Smooth muscle cell (in vitro differentiated cells): ENCODE results near the gene KCNMA1. TPM values are rescaled to one million over a fixed set of nuclear protein-coding genes. Genes with fewer than 3 reads are reported as not detected.

ENCODE experiments used
- DNase-seq: peaks from one replicate; lab custom pipeline; 2025; ENCODE audit not compliant: unreplicated experiment; lab: John Stamatoyannopoulos, UW
- H2AFZ ChIP-seq: fragments of 200-600 bp; sonication (generic); 2 replicates; pipeline ENCODE4 v1.6.0; 2016; ENCODE audit warnings: antibody characterized with exemption, low read depth, mild to moderate bottlenecking
- H3F3A ChIP-seq: fragments of 200-600 bp; sonication (generic); 2 replicates; pipeline ENCODE4 v1.6.0; 2017; ENCODE audit warnings: antibody characterized with exemption, low read depth
- H3K27ac ChIP-seq: fragments of 200-600 bp; sonication (generic); 2 replicates; pipeline ENCODE4 v1.5.1; 2016; ENCODE audit warnings: low read depth, mild to moderate bottlenecking
- H3K27me3 ChIP-seq: fragments of 200-600 bp; sonication (generic); 2 replicates; pipeline ENCODE4 v1.6.1; 2016; ENCODE audit warnings: low read depth, mild to moderate bottlenecking
- H3K36me3 ChIP-seq: fragments of 200-600 bp; sonication (generic); 2 replicates; pipeline ENCODE4 v1.5.1; 2016; ENCODE audit warnings: low read depth
- H3K4me1 ChIP-seq: fragments of 200-600 bp; sonication (generic); 2 replicates; pipeline ENCODE4 v1.5.1; 2016; ENCODE audit warnings: low read depth
- H3K4me2 ChIP-seq: fragments of 200-600 bp; sonication (generic); 2 replicates; pipeline ENCODE4 v1.6.0; 2016; ENCODE audit warnings: mild to moderate bottlenecking
- H3K4me3 ChIP-seq: fragments of 200-600 bp; sonication (generic); 2 replicates; pipeline ENCODE4 v1.5.1; 2016; ENCODE audit warnings: mild to moderate bottlenecking
- H3K79me2 ChIP-seq: fragments of 200-600 bp; sonication (generic); 2 replicates; pipeline ENCODE4 v1.6.0; 2016; ENCODE audit warnings: low read depth, mild to moderate bottlenecking
- H3K9ac ChIP-seq: fragments of 200-600 bp; sonication (generic); 2 replicates; pipeline ENCODE4 v1.6.0; 2016; ENCODE audit warnings: low read depth
- H3K9me3 ChIP-seq: fragments of 200-600 bp; sonication (generic); replicated peaks from 2 replicates; pipeline ENCODE4 v1.5.1; 2016; ENCODE audit warnings: low read depth
- H4K20me1 ChIP-seq: fragments of 200-600 bp; sonication (generic); 2 replicates; pipeline ENCODE4 v1.6.0; 2016; ENCODE audit warnings: low read depth
- WGBS: methylation state at CpG from one replicate; pipeline ENCODE4 v1.1.7; 2016; ENCODE audit warnings: low lambda C conversion rate; 5-methylcytosine and 5-hydroxymethylcytosine counted together
- polyA plus RNA-seq: library from polyadenylated mRNA; unstranded; fragments of >200 nt; fragmentation: Nextera tagmentation; extraction: Ambion mirVana; gene quantifications from 2 replicates; pipeline ENCODE4 v1.2.1, GENCODE V29; 2016
- total RNA-seq: library from RNA; depleted of rRNA; stranded (reverse); fragments of >200 nt; gene quantifications from 2 replicates; pipeline ENCODE4 v1.2.3, GENCODE V29; 2014
- TF ChIP-seq, protein P1 (sequence below): fragments of 200-600 bp; sonication (generic); IDR thresholded peaks from 2 replicates; pipeline ENCODE4 v1.5.1; 2017; ENCODE audit warnings: borderline replicate concordance, mild to moderate bottlenecking, antibody characterized with exemption; ENCODE audit not compliant: insufficient read depth, poor library complexity, severe bottlenecking

KCNMA1 gene
- total and polyA plus RNA-seq, 2 experiments from 2014 or later, result 9.1 to 23.4 TPM

DNA sequence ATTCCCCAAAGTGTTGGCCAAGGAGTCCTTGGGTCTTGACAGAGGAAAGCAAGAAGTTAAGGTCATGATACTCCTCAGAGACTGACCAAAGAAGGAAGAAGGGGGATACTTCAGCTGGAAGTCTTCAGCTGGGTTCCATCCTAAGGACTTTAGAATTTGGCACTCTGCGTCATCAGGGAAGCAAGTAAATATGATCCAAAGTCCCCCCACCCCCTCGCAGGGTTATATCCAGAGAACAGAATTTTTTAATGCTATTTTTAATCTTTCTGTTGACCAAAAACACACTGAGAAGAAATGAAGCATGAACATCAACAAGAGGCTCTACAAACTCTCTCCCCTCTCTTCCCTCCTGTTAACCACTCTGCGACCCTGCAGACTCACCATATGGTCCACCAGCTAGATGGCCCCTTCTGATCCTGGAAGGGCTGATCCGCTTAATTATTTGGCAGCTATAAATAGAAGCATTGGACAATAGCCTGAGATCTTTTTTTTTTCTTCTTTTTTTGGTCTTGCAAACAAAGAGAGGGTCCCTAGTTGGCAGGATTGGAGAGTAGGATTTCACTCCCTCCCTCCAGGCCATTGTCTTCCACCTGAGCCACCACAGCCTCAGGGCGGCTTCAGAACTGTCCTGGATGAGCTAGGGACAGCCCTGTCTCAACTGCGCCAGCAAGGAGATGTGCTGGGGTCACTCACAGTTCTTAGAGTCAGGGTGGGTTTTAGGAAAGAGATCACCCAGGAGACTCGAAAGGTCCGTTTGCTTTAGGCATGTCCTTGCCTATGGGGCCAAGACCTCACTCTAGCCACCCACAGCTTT, 196.0 kb downstream of the KCNMA1 start:
- Histone ChIP-seq H3K4me2 (no peak overlapping the region), H4K20me1 (no peaks in the 10 kb centered on the region), H3K79me2 (no peaks in the 10 kb centered on the region), H2AFZ (no peak overlapping the region), H3K27me3 (no peaks in the 10 kb centered on the region), H3K4me1 (no peaks in the 10 kb centered on the region), H3K27ac (no peak overlapping the region), H3F3A (no peaks in the 10 kb centered on the region), H3K4me3 (no peak overlapping the region), H3K36me3 (no peaks in the 10 kb centered on the region), H3K9me3 (no peaks in the 10 kb centered on the region), H3K9ac (no peak overlapping the region)
- TF ChIP-seq, protein P1, sequence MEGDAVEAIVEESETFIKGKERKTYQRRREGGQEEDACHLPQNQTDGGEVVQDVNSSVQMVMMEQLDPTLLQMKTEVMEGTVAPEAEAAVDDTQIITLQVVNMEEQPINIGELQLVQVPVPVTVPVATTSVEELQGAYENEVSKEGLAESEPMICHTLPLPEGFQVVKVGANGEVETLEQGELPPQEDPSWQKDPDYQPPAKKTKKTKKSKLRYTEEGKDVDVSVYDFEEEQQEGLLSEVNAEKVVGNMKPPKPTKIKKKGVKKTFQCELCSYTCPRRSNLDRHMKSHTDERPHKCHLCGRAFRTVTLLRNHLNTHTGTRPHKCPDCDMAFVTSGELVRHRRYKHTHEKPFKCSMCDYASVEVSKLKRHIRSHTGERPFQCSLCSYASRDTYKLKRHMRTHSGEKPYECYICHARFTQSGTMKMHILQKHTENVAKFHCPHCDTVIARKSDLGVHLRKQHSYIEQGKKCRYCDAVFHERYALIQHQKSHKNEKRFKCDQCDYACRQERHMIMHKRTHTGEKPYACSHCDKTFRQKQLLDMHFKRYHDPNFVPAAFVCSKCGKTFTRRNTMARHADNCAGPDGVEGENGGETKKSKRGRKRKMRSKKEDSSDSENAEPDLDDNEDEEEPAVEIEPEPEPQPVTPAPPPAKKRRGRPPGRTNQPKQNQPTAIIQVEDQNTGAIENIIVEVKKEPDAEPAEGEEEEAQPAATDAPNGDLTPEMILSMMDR, result no peak
- no peak for DNase-seq
- whole genome bisulfite sequencing, result 96% methylated on average over 8 of the region's 8 CpGs

DNA sequence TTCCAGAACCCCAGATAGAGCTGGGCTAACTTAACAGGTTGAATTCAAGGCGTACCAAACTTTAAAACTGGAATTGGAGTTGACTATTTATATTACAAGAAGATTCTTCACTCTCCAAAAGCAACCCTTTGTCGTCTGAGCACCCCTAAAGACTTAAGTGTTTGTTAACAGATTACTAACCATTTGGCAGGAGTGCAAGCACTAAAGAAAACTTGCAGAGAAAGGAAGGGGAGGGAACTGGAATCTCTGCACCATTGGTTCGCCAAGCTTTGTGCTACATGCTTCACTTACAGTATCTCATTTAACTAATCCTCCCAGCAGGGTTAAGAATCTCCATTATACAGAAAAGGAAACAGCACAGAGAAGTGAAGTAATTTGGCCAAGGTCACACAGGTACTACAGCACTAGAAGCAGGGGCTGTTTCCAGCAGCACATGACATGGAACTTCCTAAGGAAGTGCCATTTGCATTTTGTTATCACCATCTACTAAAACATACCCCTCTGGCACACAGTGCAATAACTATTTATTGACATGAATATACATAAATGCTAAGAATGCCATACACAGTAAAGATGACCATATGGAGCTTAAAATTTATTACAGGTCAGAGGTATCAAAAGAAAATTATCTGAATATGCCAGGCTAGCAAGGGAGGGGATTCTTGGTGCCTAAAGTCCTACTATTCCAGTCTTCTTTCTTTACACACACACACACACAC, 201.2 kb downstream of the KCNMA1 start:
- Histone ChIP-seq H3K36me3 (no peaks in the 10 kb centered on the region), H3K4me1 (peaks cover under 1% of the 10 kb centered on the region), H3K27me3 (no peaks in the 10 kb centered on the region), H3K27ac (no peak overlapping the region), H3K9ac (no peak overlapping the region), H4K20me1 (no peaks in the 10 kb centered on the region), H3F3A (no peaks in the 10 kb centered on the region), H3K79me2 (no peaks in the 10 kb centered on the region), H2AFZ (no peak overlapping the region), H3K4me2 (no peak overlapping the region), H3K9me3 (no peaks in the 10 kb centered on the region), H3K4me3 (no peak overlapping the region)
- TF ChIP-seq, protein P1, result no peak
- DNase-seq, result no peak
- 83% methylated on average over 3 of the region's 3 CpGs for WGBS

DNA sequence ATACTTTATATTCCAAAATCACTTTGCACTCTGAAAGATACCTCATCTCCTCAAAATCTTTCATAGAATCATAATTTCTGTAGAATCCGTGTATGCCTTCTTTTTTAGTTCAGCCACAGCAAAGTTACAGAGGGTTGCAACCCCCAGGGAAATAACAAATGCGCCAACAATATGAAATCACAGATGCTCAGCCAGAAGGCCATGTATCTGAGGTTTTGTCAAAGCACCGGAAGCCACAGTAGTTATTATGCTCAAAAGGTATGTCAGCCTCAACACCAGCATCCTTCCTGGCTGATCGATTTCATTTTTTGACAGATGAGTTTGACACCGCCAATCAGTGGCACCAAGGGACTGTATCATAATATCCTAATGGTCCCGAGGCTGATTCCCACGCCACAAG, 204.1 kb downstream of the KCNMA1 start:
- WGBS, result 92% methylated on average over 7 of the region's 7 CpGs
- Histone ChIP-seq H3K36me3 (no peaks in the 10 kb centered on the region), H3F3A (no peaks in the 10 kb centered on the region), H3K27ac (no peak overlapping the region), H3K9ac (no peak overlapping the region), H3K4me3 (no peak overlapping the region), H3K79me2 (no peaks in the 10 kb centered on the region), H4K20me1 (no peaks in the 10 kb centered on the region), H2AFZ (no peak overlapping the region), H3K4me1 (peaks cover 6% of the 10 kb centered on the region), H3K27me3 (no peaks in the 10 kb centered on the region), H3K9me3 (no peaks in the 10 kb centered on the region), H3K4me2 (no peak overlapping the region)
- TF ChIP-seq, protein P1, result no peak
- no peak for DNase-seq
